SH-SY5Y (cell line): Measurements from ENCODE around the gene MAPK8IP1.

Experiments used
- GATA2 ChIP-seq: IDR thresholded peaks from 2 replicates; pipeline ENCODE4 v1.6.1; 2011; ENCODE audit warnings: mild to moderate bottlenecking, low read depth, low read length
- GATA3 ChIP-seq: IDR thresholded peaks from 2 replicates; pipeline ENCODE4 v1.6.1; 2011; ENCODE audit warnings: low read depth, mild to moderate bottlenecking, low read length, moderate library complexity

DNA sequence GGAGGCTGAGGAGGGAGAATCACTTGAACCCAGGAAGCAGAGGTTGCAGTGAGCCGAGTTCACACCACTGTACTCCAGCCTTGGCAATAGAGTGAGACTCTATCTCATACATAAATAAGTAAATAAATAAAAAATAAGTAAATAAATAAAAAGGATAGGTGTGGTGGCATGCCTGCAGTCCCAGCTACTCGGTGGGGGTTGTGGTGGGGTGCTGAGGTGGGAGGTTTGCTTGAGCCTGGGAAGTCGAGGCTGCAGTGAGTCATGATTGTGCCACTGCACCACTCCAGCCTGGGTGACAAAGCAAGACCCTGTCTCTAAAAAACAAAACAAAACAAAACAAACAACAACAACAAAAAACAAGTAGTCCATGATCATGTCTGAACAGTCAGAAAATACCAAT, 40.1 kb downstream of the MAPK8IP1 start:
- no peak for TF ChIP-seq GATA3
- TF ChIP-seq GATA2 = no peak
